ENCODE measurements around the gene EPS15.

DNA sequence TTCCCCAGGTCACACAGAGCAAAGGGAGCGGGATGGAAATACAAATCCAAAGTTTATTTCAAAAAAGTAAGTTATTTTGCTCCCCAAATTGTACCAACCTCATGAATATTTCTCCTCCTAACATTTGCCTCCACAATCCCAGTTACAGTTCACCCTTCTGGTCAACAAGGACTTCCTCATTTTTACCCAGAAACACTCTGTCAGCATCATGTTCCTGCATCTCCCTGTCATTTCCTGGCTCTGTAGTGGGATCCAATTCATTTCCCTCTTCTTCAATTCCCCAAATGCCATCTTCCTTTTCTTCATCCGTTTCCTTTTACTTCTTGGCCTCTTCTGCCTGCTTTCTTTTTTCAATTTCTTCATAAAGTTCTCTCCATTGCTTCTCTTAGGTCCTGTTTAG, 32.0 kb upstream of the EPS15 start:
- TF ChIP-seq TAF1 (IDR thresholded peaks at IDR 0.05; ENCODE audit: low read depth, low read length) (no peak), CHD2 (IDR thresholded peaks at IDR 0.05; ENCODE audit: low read length) (no peak), TEAD4 (IDR thresholded peaks at IDR 0.05; ENCODE audit: low read depth, low read length) (no peak), TCF12 (IDR thresholded peaks at IDR 0.05; ENCODE audit: low read depth, low read length) (no peak)

Measured in H1 (cell line).